KMS-11 (cell line): Measurements from ENCODE around the gene ORAI3.

Experiments
- H2AFZ ChIP-seq: fragments of 200-600 bp; sonication (generic); 2 replicates; pipeline ENCODE4 v1.6.1; 2016; ENCODE audit warnings: antibody characterized with exemption, mixed run types, low read depth
- H3K27ac ChIP-seq: fragments of 200-600 bp; sonication (generic); 2 replicates; pipeline ENCODE4 v1.6.1; 2016; ENCODE audit warnings: mild to moderate bottlenecking, mixed run types
- H3K27me3 ChIP-seq: fragments of 200-600 bp; sonication (generic); 2 replicates; pipeline ENCODE4 v1.6.1; 2017; ENCODE audit warnings: mild to moderate bottlenecking, low read depth, mixed run types, moderate library complexity; ENCODE audit not compliant: insufficient read depth
- H3K36me3 ChIP-seq: fragments of 200-600 bp; sonication (generic); 2 replicates; pipeline ENCODE4 v1.6.1; 2017; ENCODE audit warnings: mild to moderate bottlenecking, mixed run types; ENCODE audit not compliant: insufficient read depth
- H3K4me1 ChIP-seq: fragments of 200-600 bp; sonication (generic); 2 replicates; pipeline ENCODE4 v1.6.1; 2016; ENCODE audit warnings: mild to moderate bottlenecking, low read depth, mixed run types; ENCODE audit not compliant: poor library complexity, severe bottlenecking
- H3K4me2 ChIP-seq: fragments of 200-600 bp; sonication (generic); 2 replicates; pipeline ENCODE4 v1.7.0; 2016; ENCODE audit warnings: mild to moderate bottlenecking, mixed run types
- H3K4me3 ChIP-seq: fragments of 200-600 bp; sonication (generic); IDR thresholded peaks from 2 replicates; pipeline ENCODE4 v1.6.1; 2017; ENCODE audit warnings: low read depth, low read length, mixed read lengths; ENCODE audit not compliant: insufficient read depth
- H3K79me2 ChIP-seq: fragments of 200-600 bp; sonication (generic); 2 replicates; pipeline ENCODE4 v1.6.1; 2016; ENCODE audit warnings: low read depth, mixed run types; ENCODE audit not compliant: insufficient read depth
- H3K9ac ChIP-seq: fragments of 200-600 bp; sonication (generic); 2 replicates; pipeline ENCODE4 v1.6.1; 2016; ENCODE audit warnings: mild to moderate bottlenecking, mixed run types
- H4K20me1 ChIP-seq: fragments of 200-600 bp; sonication (generic); 2 replicates; pipeline ENCODE4 v1.6.1; 2016; ENCODE audit warnings: mild to moderate bottlenecking, mixed run types; ENCODE audit not compliant: insufficient read depth
- TF ChIP-seq, protein P1 (sequence below): fragments of 200-600 bp; sonication (generic); conservative IDR thresholded peaks from 2 replicates; pipeline ENCODE4 v1.6.1; 2017; ENCODE audit warnings: low read depth, mild to moderate bottlenecking, antibody characterized with exemption, low read length, moderate library complexity, mixed read lengths

ORAI3 gene

DNA sequence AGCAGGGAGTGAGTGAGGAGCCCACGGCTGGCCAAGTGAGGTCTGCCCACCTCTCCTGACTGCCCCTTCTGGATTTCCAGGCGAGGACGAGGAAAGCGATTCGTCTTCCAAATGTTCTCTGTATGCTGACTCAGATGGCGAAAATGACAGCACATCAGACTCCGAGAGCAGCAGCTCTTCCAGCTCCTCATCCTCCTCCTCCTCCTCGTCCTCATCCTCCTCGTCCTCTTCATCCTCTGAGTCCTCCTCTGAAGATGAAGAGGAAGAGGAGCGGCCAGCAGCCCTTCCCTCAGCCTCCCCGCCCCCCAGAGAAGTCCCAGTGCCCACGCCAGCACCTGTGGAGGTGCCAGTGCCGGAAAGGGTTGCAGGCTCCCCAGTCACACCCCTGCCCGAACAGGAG is 22.4 kb downstream of the ORAI3 start:
- H3K79me2 ChIP-seq: no peaks in the 10 kb centered on the region
- H3K27me3 ChIP-seq: no peaks in the 10 kb centered on the region
- no peaks in the 10 kb centered on the region for H3K4me1 ChIP-seq
- no peak overlapping the region for H2AFZ ChIP-seq
- H3K27ac ChIP-seq: no peak overlapping the region
- no peaks in the 10 kb centered on the region for H4K20me1 ChIP-seq
- TF ChIP-seq, protein P1, sequence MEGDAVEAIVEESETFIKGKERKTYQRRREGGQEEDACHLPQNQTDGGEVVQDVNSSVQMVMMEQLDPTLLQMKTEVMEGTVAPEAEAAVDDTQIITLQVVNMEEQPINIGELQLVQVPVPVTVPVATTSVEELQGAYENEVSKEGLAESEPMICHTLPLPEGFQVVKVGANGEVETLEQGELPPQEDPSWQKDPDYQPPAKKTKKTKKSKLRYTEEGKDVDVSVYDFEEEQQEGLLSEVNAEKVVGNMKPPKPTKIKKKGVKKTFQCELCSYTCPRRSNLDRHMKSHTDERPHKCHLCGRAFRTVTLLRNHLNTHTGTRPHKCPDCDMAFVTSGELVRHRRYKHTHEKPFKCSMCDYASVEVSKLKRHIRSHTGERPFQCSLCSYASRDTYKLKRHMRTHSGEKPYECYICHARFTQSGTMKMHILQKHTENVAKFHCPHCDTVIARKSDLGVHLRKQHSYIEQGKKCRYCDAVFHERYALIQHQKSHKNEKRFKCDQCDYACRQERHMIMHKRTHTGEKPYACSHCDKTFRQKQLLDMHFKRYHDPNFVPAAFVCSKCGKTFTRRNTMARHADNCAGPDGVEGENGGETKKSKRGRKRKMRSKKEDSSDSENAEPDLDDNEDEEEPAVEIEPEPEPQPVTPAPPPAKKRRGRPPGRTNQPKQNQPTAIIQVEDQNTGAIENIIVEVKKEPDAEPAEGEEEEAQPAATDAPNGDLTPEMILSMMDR: no peak
- H3K9ac ChIP-seq: no peak overlapping the region
- peaks cover 12% of the 10 kb centered on the region; the same call in 1 of the 2 replicates for H3K36me3 ChIP-seq
- H3K4me2 ChIP-seq: no peak overlapping the region
- no peak overlapping the region for H3K4me3 ChIP-seq

DNA sequence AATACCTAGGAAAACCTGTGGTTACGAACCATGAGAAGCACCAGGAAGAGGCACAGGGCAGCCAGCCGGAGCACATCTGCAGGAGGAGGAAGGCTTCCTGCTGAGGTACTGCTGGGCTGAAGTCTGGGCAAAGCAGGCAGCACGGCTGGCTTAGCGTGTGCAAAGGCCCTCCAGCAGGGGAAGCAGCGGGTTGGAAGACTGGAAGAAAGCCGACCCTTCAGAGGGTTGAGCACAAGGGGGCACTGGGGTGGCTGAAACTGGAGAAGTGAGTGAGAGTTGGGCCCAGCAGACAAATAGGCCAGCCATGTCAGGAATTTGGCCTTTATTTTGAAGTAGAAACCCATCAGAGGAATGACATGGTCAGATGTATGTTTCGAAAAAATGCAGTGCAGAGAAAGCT is 24.0 kb downstream of the ORAI3 start:
- no peaks in the 10 kb centered on the region for H4K20me1 ChIP-seq

DNA sequence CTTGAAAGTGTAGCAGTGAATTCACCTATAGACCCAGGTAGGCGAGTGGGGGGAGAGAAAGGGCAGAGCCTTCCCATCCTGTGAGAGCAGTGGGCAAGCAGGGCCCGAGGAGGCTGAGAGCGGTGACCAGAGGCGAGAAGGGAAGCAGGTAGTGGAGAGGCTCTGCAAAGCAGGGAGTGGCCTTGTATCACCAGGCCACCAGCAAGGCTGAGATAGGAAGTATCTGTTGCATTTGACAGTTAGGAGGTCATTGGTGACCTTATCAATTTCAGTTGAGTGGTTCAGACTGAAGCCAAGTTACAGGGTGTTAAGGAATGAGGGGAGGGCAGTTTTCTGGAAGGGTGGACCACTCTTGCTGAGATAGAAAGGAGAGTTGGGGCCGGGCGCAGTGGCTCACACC is 25.5 kb downstream of the ORAI3 start:
- no peak overlapping the region for H3K4me3 ChIP-seq
- no peak overlapping the region for H2AFZ ChIP-seq
- no peaks in the 10 kb centered on the region for H4K20me1 ChIP-seq
- no peak overlapping the region for H3K27ac ChIP-seq
- TF ChIP-seq, protein P1: no peak
- no peaks in the 10 kb centered on the region for H3K79me2 ChIP-seq
- H3K27me3 ChIP-seq: no peaks in the 10 kb centered on the region
- no peak overlapping the region for H3K4me2 ChIP-seq
- H3K4me1 ChIP-seq: no peaks in the 10 kb centered on the region
- peaks cover 15% of the 10 kb centered on the region; the same call in 1 of the 2 replicates for H3K36me3 ChIP-seq
- no peak overlapping the region for H3K9ac ChIP-seq

More for the DNA sequence above, 24.0 kb downstream of the ORAI3 start:
- H3K36me3 ChIP-seq: peaks cover 12% of the 10 kb centered on the region; the same call in 1 of the 2 replicates
- TF ChIP-seq, protein P1: no peak
- H3K4me2 ChIP-seq: no peak overlapping the region
- H3K27ac ChIP-seq: no peak overlapping the region
- no peak overlapping the region for H3K9ac ChIP-seq
- no peaks in the 10 kb centered on the region for H3K79me2 ChIP-seq
- no peaks in the 10 kb centered on the region for H3K4me1 ChIP-seq
- H3K27me3 ChIP-seq: no peaks in the 10 kb centered on the region
- H2AFZ ChIP-seq: no peak overlapping the region
- H3K4me3 ChIP-seq: no peak overlapping the region

DNA sequence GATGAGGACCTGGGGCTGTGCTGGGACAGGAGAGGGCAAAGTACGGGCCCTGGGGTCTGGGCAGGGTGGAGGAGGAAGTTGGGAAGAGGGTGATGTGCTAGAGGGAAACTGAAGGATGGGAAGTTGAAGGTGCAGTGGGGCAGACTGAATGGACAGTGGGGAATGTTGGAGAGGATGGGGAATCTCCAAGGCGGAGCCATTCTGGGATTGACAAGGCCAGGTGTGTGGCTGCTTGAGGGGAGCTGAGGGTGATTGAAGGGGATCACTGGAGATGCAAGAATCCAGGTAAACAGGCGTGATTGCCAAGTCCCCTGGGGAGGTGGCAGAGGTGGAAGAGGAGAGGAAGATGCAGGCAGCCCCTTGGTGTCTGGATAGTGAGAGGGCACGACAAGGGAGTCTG is 27.6 kb downstream of the ORAI3 start:
- no peaks in the 10 kb centered on the region for H3K79me2 ChIP-seq
- no peak overlapping the region for H3K9ac ChIP-seq
- no peaks in the 10 kb centered on the region for H4K20me1 ChIP-seq
- H3K4me3 ChIP-seq: no peak overlapping the region
- H2AFZ ChIP-seq: no peak overlapping the region
- no peak overlapping the region for H3K27ac ChIP-seq
- H3K4me1 ChIP-seq: no peaks in the 10 kb centered on the region
- H3K27me3 ChIP-seq: no peaks in the 10 kb centered on the region
- no peak overlapping the region for H3K4me2 ChIP-seq
- peaks cover 17% of the 10 kb centered on the region; the same call in 1 of the 2 replicates for H3K36me3 ChIP-seq
- TF ChIP-seq, protein P1: no peak
